Stomach (tissue), 9 donors: ENCODE results near the gene VIT. TPM values are rescaled to one million over a fixed set of nuclear protein-coding genes. Genes with fewer than 3 reads are reported as not detected.

Source experiments
- DNase-seq, 2 donors: peaks; one replicate each; pipeline versions ENCODE4 v3.0.0 to v3.0.0-alpha.2; 2013 to 2019
- H3K27ac ChIP-seq, 5 donors: fragments of 200-600 bp in 4 of 5; sonication (generic) in 4 of 5; one replicate each; pipeline ENCODE4 v1.5.1; 2013 to 2019; ENCODE audit warnings: mild to moderate bottlenecking in 1 of 5, moderate library complexity in 1 of 5
- H3K27me3 ChIP-seq, 3 donors: fragments of 200-600 bp; sonication (generic); one replicate each; pipeline ENCODE4 v1.5.1; 2017 to 2019; ENCODE audit warnings: mixed run types in 1 of 3
- H3K36me3 ChIP-seq, 4 donors: fragments of 200-600 bp; sonication (generic); 1 replicate in 3 of 4; 2 replicates in 1 of 4; pipeline ENCODE4 v1.5.1; 2016 to 2019
- H3K4me1 ChIP-seq, 4 donors: fragments of 200-600 bp; sonication (generic); one replicate each; pipeline ENCODE4 v1.5.1; 2016 to 2019
- H3K4me3 ChIP-seq, 4 donors: fragments of 200-600 bp; sonication (generic) in 3 of 4; one replicate each; pipeline ENCODE4 v1.5.1; 2016 to 2019; ENCODE audit warnings: mild to moderate bottlenecking in 1 of 4
- H3K9me3 ChIP-seq, 4 donors: fragments of 200-600 bp; sonication (generic); one replicate each; pipeline ENCODE4 v1.5.1; 2016 to 2019
- CTCF ChIP-seq, 7 experiments: fragments of 450-650 bp in 4 of 7; fragments of 200-600 bp in 3 of 7; sonication (generic) in 3 of 7; IDR thresholded peaks; one replicate each; pipeline ENCODE4 v1.5.1; 2016 to 2019; ENCODE audit warnings: antibody characterized with exemption in 7 of 7, control low read depth in 2 of 7, mild to moderate bottlenecking in 1 of 7
- EP300 ChIP-seq: sonication (generic); formaldehyde crosslinking; IDR thresholded peaks from one replicate; pipeline ENCODE4 v1.6.1; 2017; ENCODE audit warnings: antibody characterized with exemption
- POLR2A ChIP-seq, 4 donors: fragments of 450-650 bp; IDR thresholded peaks; one replicate each; pipeline ENCODE4 v1.6.1; 2016; ENCODE audit warnings: antibody characterized with exemption in 4 of 4, control low read depth in 2 of 4, mild to moderate bottlenecking in 1 of 4, moderate library complexity in 1 of 4
- POLR2AphosphoS5 ChIP-seq, 3 donors: sonication (generic); formaldehyde crosslinking; IDR thresholded peaks; one replicate each; pipeline ENCODE4 v1.6.1; 2016; ENCODE audit warnings: antibody characterized with exemption in 3 of 3
- WGBS, 5 donors: extraction: QIAGEN DNeasy Blood & Tissue Kit in 3 of 5; methylation state at CpG; one replicate each; pipeline versions ENCODE4 v1.1.5 to v1.1.7; 2013 to 2018; 5-methylcytosine and 5-hydroxymethylcytosine counted together
- intact Hi-C: fragments of 100-400 bp; cut with DNase I; formaldehyde crosslinking; loops from one replicate; pipeline ENCODE4 v1.15.1; 2023; ENCODE audit warnings: low total_unique reads
- polyA plus RNA-seq, 3 donors: library from polyadenylated mRNA; stranded (reverse); fragments of 200-250 nt; gene quantifications; one replicate each; pipeline ENCODE4 v1.2.3, GENCODE V29; 2013
- total RNA-seq, 5 donors: library from RNA; depleted of rRNA; stranded (reverse); fragments of >200 nt; gene quantifications; one replicate each; pipeline versions ENCODE4 v1.1.0 to v1.2.3, GENCODE V29; 2014 to 2016
- donor health status: healthy with polysubstance abuse.
- donor health status: Bipolar disorder and iron deficiency.
- donor health status: healthy.

Gene VIT
- total and polyA plus RNA-seq, 8 donors = 0.12 to 9.1 (median 2.0) TPM; not detected in 2

GRCh38 chr2:36693825-36694224 is 2.7 kb upstream of the VIT start:
- H3K36me3 ChIP-seq = no peaks in the 10 kb centered on the region
- no peak overlapping the region for H3K27ac ChIP-seq
- no peaks in the 10 kb centered on the region for H3K27me3 ChIP-seq
- 91 to 95% (median 94%) methylated on average over 7 of the region's 7 CpGs for WGBS, 5 donors
- intact Hi-C loops = no loop called here
- DNase-seq = no peak
- TF ChIP-seq EP300 (no peak), CTCF (IDR thresholded peaks at IDR 0.05) (no peak), POLR2A (IDR thresholded peaks at IDR 0.05) (no peak), POLR2AphosphoS5 (IDR thresholded peaks at IDR 0.05) (no peak)
- H3K9me3 ChIP-seq = no peaks in the 10 kb centered on the region
- H3K4me1 ChIP-seq = no peaks in the 10 kb centered on the region
- no peak overlapping the region for H3K4me3 ChIP-seq

DNA sequence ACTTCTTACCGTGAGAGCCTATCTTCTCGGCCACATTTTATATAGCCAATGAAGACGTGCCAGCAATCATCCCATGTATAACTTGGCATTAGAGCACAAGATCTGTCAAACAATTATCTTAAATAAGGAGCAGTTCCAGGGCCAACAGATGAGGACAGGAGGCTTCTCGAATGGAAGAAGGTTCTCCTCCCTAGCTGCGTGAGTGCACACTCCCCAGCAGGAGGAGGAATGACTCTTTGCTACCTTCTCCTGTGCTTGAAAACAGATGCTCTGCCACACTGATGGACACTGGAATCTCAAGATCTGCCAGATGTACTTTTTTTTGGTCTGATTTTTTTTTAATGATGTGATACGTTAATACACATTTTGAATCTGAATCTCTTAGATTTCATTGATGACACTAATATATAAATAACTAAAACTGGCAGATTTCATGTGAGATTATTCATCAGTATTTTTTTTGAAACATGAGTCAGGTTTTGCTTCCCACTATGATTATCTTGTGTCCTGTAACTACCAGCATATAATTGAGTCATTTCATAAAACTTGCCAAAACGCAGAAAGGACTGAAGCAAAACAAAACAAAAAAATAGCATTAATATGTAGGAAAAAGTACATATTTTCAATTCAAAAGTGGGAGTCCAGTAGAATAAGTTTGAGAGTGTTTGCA is 626 bp upstream of the VIT start:
- 54 to 65% (median 62%) methylated on average over 7 of the region's 7 CpGs for WGBS, 5 donors
- no peaks in the 10 kb centered on the region for H3K9me3 ChIP-seq
- H3K27me3 ChIP-seq = no peaks in the 10 kb centered on the region
- no peaks in the 10 kb centered on the region for H3K4me1 ChIP-seq
- TF ChIP-seq CTCF (IDR thresholded peaks at IDR 0.05) (no peak), EP300 (no peak), POLR2A (IDR thresholded peaks at IDR 0.05) (no peak), POLR2AphosphoS5 (IDR thresholded peaks at IDR 0.05) (no peak)
- no peak for DNase-seq
- intact Hi-C loops = no loop called here
- H3K27ac ChIP-seq = no peak overlapping the region
- H3K4me3 ChIP-seq = no peak overlapping the region
- no peaks in the 10 kb centered on the region for H3K36me3 ChIP-seq

- Histone ChIP-seq H3K36me3 (no peaks in the 10 kb centered on the region), H3K9me3 (no peaks in the 10 kb centered on the region), H3K27ac (no peak overlapping the region), H3K4me1 (no peaks in the 10 kb centered on the region), H3K27me3 (no peaks in the 10 kb centered on the region), H3K4me3 (no peak overlapping the region)
- intact Hi-C loops = no loop called here
- 28 to 40% (median 33%) methylated on average over 8 of the region's 8 CpGs for WGBS, 5 donors
- TF ChIP-seq POLR2AphosphoS5 (IDR thresholded peaks at IDR 0.05) = no peak
- DNase-seq = no peak
Observed at GRCh38 chr2:36697424-36698066, 1.0 kb downstream of the VIT start.

DNA sequence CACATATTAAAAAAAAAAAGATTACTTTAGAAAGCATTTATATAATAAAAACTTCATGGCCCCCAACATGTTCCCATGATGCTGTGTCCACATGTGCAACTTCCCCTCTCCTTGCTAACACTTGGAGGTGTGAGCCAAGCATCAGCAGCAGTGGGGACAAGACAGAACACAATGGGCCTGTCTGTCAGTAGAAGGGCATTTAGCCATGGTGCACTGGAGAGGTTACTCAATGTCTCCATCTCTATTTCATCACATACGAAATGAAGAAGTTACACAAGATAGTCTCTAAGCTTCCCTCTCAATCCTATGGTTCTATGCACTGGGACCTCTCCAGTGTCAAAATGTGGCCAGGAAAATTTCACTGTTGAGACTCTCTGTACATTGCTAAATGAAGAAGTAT is 2.5 kb downstream of the VIT start:
- no peak for TF ChIP-seq CTCF (IDR thresholded peaks at IDR 0.05)
- TF ChIP-seq POLR2AphosphoS5 (IDR thresholded peaks at IDR 0.05) = no peak
- TF ChIP-seq POLR2A (IDR thresholded peaks at IDR 0.05) = no peak
- no peak for TF ChIP-seq EP300
- H3K36me3 ChIP-seq = no peaks in the 10 kb centered on the region
- intact Hi-C loops = no loop called here
- H3K4me3 ChIP-seq = no peak overlapping the region
- no peaks in the 10 kb centered on the region for H3K27me3 ChIP-seq
- H3K27ac ChIP-seq = no peak overlapping the region
- H3K9me3 ChIP-seq = no peaks in the 10 kb centered on the region
- no peaks in the 10 kb centered on the region for H3K4me1 ChIP-seq
- no peak for DNase-seq
- 70 to 81% (median 71%) methylated on average over 1 of the region's 1 CpG for WGBS, 5 donors

GRCh38 chr2:36700311-36700710 is 3.8 kb downstream of the VIT start:
- TF ChIP-seq CTCF (IDR thresholded peaks at IDR 0.05) (no peak), EP300 (no peak), POLR2AphosphoS5 (IDR thresholded peaks at IDR 0.05) (no peak), POLR2A (IDR thresholded peaks at IDR 0.05) (no peak)
- H3K27ac ChIP-seq = no peak overlapping the region
- no peaks in the 10 kb centered on the region for H3K27me3 ChIP-seq
- no peaks in the 10 kb centered on the region for H3K9me3 ChIP-seq
- 85 to 94% (median 92%) methylated on average over 4 of the region's 4 CpGs for WGBS, 5 donors
- H3K4me3 ChIP-seq = no peak overlapping the region
- DNase-seq = no peak
- no peaks in the 10 kb centered on the region for H3K36me3 ChIP-seq
- intact Hi-C loops = no loop called here
- H3K4me1 ChIP-seq = no peaks in the 10 kb centered on the region
